Hematopoietic multipotent progenitor cell (in vitro differentiated cells): ENCODE measurements around the gene CAPN9. TPM values are rescaled to one million over a fixed set of nuclear protein-coding genes. Genes with fewer than 3 reads are reported as not detected.
"Not testable (repeated sequence)": the region's sequence is repeated elsewhere in the genome, so short reads cannot be mapped to it uniquely, and the experiment has no call there.

Source experiments
- DNase-seq, 3 donors: peaks; one replicate each; pipeline ENCODE4 v3.0.0-alpha.2; 2011 to 2015; ENCODE audit warnings: low read depth in 2 of 3, low spot score in 2 of 3
- small RNA-seq: library from RNA; depleted of rRNA; stranded (forward); fragments of <200 nt; gene quantifications from one replicate; pipeline ENCODE3, GENCODE V24; 2012
- total RNA-seq: library from RNA; depleted of rRNA; stranded (reverse); fragments of >200 nt; gene quantifications from one replicate; pipeline ENCODE4 v1.2.3, GENCODE V29; 2012

The CAPN9 gene
- total RNA-seq, 1 donor: not detected

GRCh38 chr1:230844561-230844960 is 97.4 kb downstream of the CAPN9 start:
- DNase-seq: no peak

DNA sequence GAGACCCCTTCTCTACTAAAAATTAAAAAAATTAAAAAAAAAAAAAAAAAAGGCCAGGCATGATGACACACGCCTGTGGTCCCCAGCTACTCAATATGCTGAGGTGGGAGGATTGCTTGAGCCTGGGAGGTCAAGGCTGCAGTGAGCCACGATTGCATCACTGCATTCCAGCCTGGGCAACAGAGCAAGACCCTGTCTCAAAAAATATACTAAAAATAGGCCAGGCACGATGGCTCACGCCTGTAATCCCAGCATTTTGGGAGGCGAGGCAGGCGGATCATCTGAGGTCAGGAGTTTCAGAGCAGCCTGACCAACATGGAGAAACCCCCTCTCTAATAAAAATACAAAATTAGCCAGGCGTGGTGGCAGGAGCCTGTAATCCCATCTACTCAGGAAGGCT is 98.0 kb downstream of the CAPN9 start:
- DNase-seq: not testable (repeated sequence)

DNA sequence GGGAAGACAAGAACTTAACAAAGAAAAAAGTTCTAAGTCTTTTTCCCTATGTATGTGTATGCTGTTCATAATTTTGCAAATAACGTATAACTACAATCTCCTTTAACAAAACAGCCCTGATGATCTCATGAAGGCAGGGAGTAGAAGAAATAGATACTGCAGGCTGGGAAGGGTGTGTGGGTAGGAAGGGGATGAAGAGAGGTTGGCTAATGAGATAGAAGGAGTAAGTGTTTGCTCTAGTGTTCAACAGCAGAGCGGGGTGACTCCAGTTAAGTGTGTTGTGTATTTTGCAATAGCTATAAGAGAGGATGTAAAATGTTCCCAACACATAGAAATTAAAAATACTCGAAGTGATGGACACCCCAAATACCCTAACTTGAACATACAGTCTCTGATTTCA is 101.0 kb downstream of the CAPN9 start:
- DNase-seq: no peak

DNA sequence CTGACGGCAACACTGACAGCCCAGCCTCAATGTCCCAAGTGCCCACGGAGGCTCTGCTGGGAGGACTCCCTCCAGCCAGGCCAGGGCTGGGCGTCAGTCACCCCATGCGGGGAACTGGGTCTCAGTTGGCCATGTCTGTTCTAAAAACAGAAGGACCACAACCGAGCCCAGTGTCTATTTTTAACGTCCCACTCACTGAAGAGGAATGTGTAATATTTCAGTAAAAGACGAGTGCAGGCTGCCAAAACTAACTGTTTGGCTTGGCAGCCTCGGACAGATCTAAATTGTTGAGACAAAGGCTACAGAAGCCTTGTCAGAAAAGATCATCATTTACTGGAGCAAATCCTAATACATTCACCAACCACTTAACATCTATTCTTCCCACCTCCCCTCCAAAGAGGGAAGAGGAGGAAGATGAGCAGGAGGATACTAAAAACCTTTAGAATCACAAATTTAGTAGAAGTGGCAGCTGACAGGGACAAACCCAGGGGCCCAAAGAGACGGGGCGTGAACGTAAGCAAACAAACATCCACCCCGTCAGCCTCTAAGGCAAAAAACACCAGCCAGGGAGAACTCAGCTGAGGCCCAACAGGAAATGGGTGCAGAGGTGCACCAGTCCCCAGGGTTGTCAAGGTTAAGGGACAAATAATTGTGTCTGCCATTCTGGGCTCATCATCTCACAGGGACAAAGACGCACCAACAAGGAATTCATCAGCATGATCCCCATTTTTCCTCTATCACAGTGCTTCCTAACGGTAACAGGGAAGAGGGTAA is 102.5 kb downstream of the CAPN9 start:
- DNase-seq: no peak

DNA sequence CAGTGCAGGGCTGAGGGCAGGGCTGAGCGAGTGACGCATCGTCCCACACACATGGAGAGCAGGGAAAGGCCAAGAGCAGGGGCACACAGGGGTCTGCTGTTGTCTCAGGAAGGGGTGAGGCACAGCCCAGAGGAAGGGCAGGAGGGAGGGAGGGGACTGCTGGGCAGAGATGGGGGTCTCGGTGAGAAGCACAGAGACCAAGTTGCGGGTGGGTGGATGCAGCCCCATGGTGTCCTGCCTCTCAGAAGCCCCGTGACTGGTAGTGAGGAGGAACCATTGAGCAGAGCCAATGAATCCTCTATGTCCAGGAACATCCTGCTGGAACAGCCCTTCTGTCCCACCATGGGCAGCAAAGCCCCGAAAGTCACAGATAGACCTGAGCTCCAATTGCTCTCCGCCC is 103.4 kb downstream of the CAPN9 start:
- no peak for DNase-seq

DNA sequence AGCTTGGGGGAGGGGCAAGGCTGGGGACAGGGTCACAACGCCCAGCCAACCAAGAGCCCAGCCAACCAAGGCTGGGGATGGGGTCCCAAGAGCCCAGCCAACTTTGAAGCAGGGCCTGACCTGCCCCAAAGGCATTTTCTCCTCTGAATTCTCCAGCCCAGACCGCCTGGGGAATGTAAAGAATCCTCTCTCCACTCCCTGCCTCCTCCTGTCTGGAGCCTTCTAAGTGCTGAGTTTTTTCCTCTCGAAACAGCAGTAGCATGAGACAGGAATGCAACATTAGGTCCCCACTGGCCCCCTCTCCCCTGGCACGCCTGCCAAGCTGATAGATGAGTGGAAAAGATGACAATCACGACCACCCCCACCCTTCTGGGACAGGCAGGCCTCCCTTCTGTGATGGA is 104.1 kb downstream of the CAPN9 start:
- DNase-seq: no peak

Small RNA genes within 50 kb of the gene (small RNA-seq; reads per million reads assigned to genes)
- not detected for gene RNA5SP79

Other genes with a start within 250 kb of the CAPN9 start
- gene COG2, start 104.9 kb upstream of the CAPN9 start, total RNA-seq: 11.6 TPM
- not detected for gene AGT, start 33.3 kb upstream of the CAPN9 start, total RNA-seq
- gene C1orf198, start 121.1 kb downstream of the CAPN9 start, total RNA-seq: 7.3 TPM
- gene TTC13, start 231.5 kb downstream of the CAPN9 start, total RNA-seq: 4.8 TPM
- gene ARV1, start 231.7 kb downstream of the CAPN9 start, total RNA-seq: 10.5 TPM